HEK293 (cell line): Measurements from ENCODE around the gene SLC22A31.

ENCODE experiments used
- CTCF ChIA-PET: fragments of 350-600 bp; formaldehyde crosslinking; extraction: SDS; loops from one replicate; lab custom pipeline; 2021; ENCODE audit warnings: antibody characterized with exemption; lab: Yijun Ruan, JAX
- POLR2A ChIA-PET: fragments of 300-600 bp; formaldehyde crosslinking; extraction: SDS; loops from one replicate; lab custom pipeline; 2020; ENCODE audit warnings: antibody characterized with exemption, inconsistent platforms; lab: Yijun Ruan, JAX
- H3K27ac ChIP-seq: fragments of 200-500 bp; sonication (Bioruptor generic); 2 replicates; pipeline ENCODE4 v1.5.1; 2014; ENCODE audit warnings: low read depth, low read length, control low read depth, inconsistent platforms; ENCODE audit errors: extremely low read depth
- H3K36me3 ChIP-seq, 2 experiments: fragments of 200-500 bp in 1 of 2; sonication (Bioruptor generic) in 1 of 2; 1 replicate in 1 of 2; 2 replicates in 1 of 2; pipeline ENCODE4 v1.5.1; 2014 to 2017; ENCODE audit warnings: inconsistent platforms in 2 of 2, low read length in 2 of 2; ENCODE audit not compliant: control insufficient read depth in 2 of 2, insufficient read depth in 1 of 2
- H3K4me1 ChIP-seq: fragments of 200-500 bp; sonication (Bioruptor generic); 2 replicates; pipeline ENCODE4 v1.5.1; 2014; ENCODE audit warnings: mild to moderate bottlenecking, low read length, inconsistent platforms; ENCODE audit not compliant: control insufficient read depth, insufficient read depth
- H3K4me3 ChIP-seq: 2 replicates; pipeline ENCODE4 v1.5.1; 2011; ENCODE audit warnings: low read depth, mild to moderate bottlenecking, control low read depth, low read length, moderate library complexity
- H3K9me3 ChIP-seq: fragments of 200-500 bp; sonication (Bioruptor generic); 2 replicates; pipeline ENCODE4 v1.5.1; 2014; ENCODE audit warnings: low read depth, low read length, inconsistent platforms; ENCODE audit not compliant: control insufficient read depth, insufficient read depth
- HOXA7 ChIP-seq: sonication (generic); formaldehyde crosslinking; IDR thresholded peaks from 2 replicates; pipeline ENCODE4 v1.8.1; 2022; ENCODE audit warnings: missing genetic modification reagents, borderline replicate concordance
- KLF8 ChIP-seq: fragments of 450-650 bp; formaldehyde crosslinking; IDR thresholded peaks from 2 replicates; pipeline ENCODE4 v1.5.1; 2016; ENCODE audit warnings: missing biosample characterization, missing genetic modification characterization
- MYNN ChIP-seq: fragments of 450-650 bp; formaldehyde crosslinking; IDR thresholded peaks from 2 replicates; pipeline ENCODE4 v1.5.1; 2016; ENCODE audit warnings: missing biosample characterization, missing genetic modification characterization, borderline replicate concordance
- SALL2 ChIP-seq: fragments of 450-650 bp; formaldehyde crosslinking; IDR thresholded peaks from 2 replicates; pipeline ENCODE4 v1.5.0; 2017; ENCODE audit warnings: missing biosample characterization, mild to moderate bottlenecking, missing genetic modification characterization, borderline replicate concordance
- SP3 ChIP-seq: fragments of 450-650 bp; formaldehyde crosslinking; IDR thresholded peaks from 2 replicates; pipeline ENCODE4 v1.5.1; 2016; ENCODE audit warnings: missing biosample characterization, missing genetic modification characterization
- ZNF114 ChIP-seq: fragments of 450-650 bp; formaldehyde crosslinking; IDR thresholded peaks from 2 replicates; pipeline ENCODE4 v1.5.0; 2017; ENCODE audit warnings: missing biosample characterization, missing genetic modification characterization
- ZNF280D ChIP-seq: fragments of 450-650 bp; formaldehyde crosslinking; IDR thresholded peaks from 2 replicates; pipeline ENCODE4 v1.5.1; 2016; ENCODE audit warnings: missing biosample characterization, missing genetic modification characterization
- ZNF354C ChIP-seq: fragments of 450-650 bp; formaldehyde crosslinking; IDR thresholded peaks from 2 replicates; pipeline ENCODE4 v1.5.1; 2016; ENCODE audit warnings: missing biosample characterization, missing genetic modification characterization, low read depth, borderline replicate concordance
- ZNF473 ChIP-seq: fragments of 450-650 bp; formaldehyde crosslinking; IDR thresholded peaks from 2 replicates; pipeline ENCODE4 v1.5.1; 2017; ENCODE audit warnings: missing biosample characterization, missing genetic modification characterization
- ZNF510 ChIP-seq: fragments of 450-650 bp; formaldehyde crosslinking; IDR thresholded peaks from 2 replicates; pipeline ENCODE4 v1.5.1; 2018; ENCODE audit warnings: mild to moderate bottlenecking, missing genetic modification characterization, missing biosample characterization; ENCODE audit not compliant: insufficient replicate concordance
- ZNF514 ChIP-seq: fragments of 450-650 bp; formaldehyde crosslinking; IDR thresholded peaks from 2 replicates; pipeline ENCODE4 v1.5.1; 2016; ENCODE audit warnings: missing biosample characterization, missing genetic modification characterization
- ZNF518A ChIP-seq: fragments of 450-650 bp; formaldehyde crosslinking; conservative IDR thresholded peaks from 2 replicates; pipeline ENCODE4 v1.5.1; 2016; ENCODE audit warnings: low read depth, missing biosample characterization, missing genetic modification characterization
- ZNF629 ChIP-seq: fragments of 450-650 bp; formaldehyde crosslinking; IDR thresholded peaks from 2 replicates; pipeline ENCODE4 v1.5.1; 2017; ENCODE audit warnings: missing biosample characterization, missing genetic modification characterization
- ZNF670 ChIP-seq: fragments of 450-650 bp; formaldehyde crosslinking; IDR thresholded peaks from 2 replicates; pipeline ENCODE4 v1.5.1; 2016; ENCODE audit warnings: missing biosample characterization, missing genetic modification characterization, low read depth
- ZNF707 ChIP-seq: fragments of 450-650 bp; formaldehyde crosslinking; IDR thresholded peaks from 2 replicates; pipeline ENCODE4 v1.5.1; 2016; ENCODE audit warnings: missing biosample characterization, missing genetic modification characterization
- ZNF837 ChIP-seq: fragments of 450-650 bp; formaldehyde crosslinking; IDR thresholded peaks from 2 replicates; pipeline ENCODE4 v1.5.1; 2016; ENCODE audit warnings: missing biosample characterization, missing genetic modification characterization
- TF ChIP-seq, protein P1 (sequence below): fragments of 450-650 bp; formaldehyde crosslinking; IDR thresholded peaks from 2 replicates; pipeline ENCODE4 v1.5.1; 2016; ENCODE audit warnings: missing biosample characterization, missing genetic modification characterization
- TF ChIP-seq, protein P2 (sequence below): fragments of 450-650 bp; formaldehyde crosslinking; IDR thresholded peaks from 2 replicates; pipeline ENCODE4 v1.5.1; 2017; ENCODE audit warnings: missing biosample characterization, missing genetic modification characterization
- TF ChIP-seq, protein P3 (sequence below): fragments of 450-650 bp; formaldehyde crosslinking; IDR thresholded peaks from 2 replicates; pipeline ENCODE4 v1.5.1; 2017; ENCODE audit warnings: missing biosample characterization, missing genetic modification characterization
- TF ChIP-seq, protein P4 (sequence below): fragments of 450-650 bp; formaldehyde crosslinking; optimal IDR thresholded peaks from 2 replicates; pipeline ENCODE3; 2016; ENCODE audit warnings: missing biosample characterization, mild to moderate bottlenecking, missing genetic modification characterization

Gene SLC22A31

DNA sequence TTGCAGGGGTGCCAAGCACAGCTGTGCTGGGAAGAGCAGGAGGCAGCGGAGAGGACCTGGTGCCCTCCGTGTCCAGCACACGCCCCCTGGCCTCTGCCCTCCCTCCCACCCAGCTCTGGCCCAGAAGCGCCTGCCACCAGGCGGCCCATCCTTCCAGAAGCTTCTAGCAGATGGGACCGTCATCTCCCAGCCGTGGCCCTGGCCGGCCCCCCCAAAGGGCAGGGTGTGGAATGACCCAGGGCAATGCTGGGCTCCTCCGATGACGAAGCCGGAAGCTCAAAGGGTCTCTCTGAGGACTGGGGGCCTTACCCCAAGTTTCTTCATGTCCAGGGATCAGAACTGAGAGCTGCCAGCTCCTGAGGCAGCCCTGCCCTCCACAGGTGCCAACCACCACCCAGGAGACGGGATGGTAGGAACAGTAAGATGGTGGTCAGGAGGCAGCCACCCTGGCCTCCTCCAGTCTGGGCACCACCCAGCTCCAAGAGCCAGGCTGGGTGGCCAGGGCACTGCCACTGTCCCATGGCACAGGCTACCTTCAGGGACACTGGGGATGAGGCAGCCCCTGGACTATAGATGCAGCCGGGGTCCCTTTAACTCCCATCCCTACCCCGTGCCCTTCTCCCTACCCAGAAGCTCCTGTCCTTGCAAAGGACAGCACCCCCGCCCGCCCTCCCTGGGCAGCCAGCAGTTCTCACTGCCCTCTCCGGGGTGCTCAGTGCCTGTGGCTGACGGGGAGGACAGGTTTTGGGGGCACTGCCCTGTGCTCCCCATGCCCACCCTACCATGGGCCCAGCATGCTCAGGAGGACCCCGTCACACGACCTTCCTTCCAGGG is 35.3 kb downstream of the SLC22A31 start:
- no peaks in the 10 kb centered on the region for H3K36me3 ChIP-seq
- CTCF ChIA-PET: interaction anchor here (1.5 kb wide), 1 partner anchor 9 kb away, joined by 4 read pairs; no protein-coding TSS in a partner anchor
- POLR2A ChIA-PET: interaction anchor here (0.6 kb wide), 1 partner anchor 147 kb away, joined by 3 read pairs; no protein-coding TSS in a partner anchor
- H3K4me1 ChIP-seq: no peaks in the 10 kb centered on the region; the same call in 1 of the 2 replicates
- H3K9me3 ChIP-seq: no peaks in the 10 kb centered on the region
- H3K27ac ChIP-seq: no peak overlapping the region
- H3K4me3 ChIP-seq: no peak overlapping the region
- TF ChIP-seq SALL2 (tag by site-specific recombination) (no peak), ZNF280D (no peak), ZNF114 (no peak), ZNF670 (tag by site-specific recombination) (no peak), MYNN (tag by site-specific recombination) (no peak), ZNF518A (tag by site-specific recombination) (no peak), ZNF510 (tag by site-specific recombination) (no peak), HOXA7 (no peak), ZNF354C (no peak), ZNF514 (no peak), KLF8 (no peak)
- TF ChIP-seq, protein P1, sequence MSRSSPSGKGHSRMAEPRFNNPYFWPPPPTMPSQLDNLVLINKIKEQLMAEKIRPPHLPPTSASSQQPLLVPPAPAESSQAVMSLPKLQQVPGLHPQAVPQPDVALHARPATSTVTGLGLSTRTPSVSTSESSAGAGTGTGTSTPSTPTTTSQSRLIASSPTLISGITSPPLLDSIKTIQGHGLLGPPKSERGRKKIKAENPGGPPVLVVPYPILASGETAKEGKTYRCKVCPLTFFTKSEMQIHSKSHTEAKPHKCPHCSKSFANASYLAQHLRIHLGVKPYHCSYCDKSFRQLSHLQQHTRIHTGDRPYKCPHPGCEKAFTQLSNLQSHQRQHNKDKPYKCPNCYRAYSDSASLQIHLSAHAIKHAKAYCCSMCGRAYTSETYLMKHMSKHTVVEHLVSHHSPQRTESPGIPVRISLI (tag by site-specific recombination): no peak
- TF ChIP-seq, all 188 proteins: peak for 0

DNA sequence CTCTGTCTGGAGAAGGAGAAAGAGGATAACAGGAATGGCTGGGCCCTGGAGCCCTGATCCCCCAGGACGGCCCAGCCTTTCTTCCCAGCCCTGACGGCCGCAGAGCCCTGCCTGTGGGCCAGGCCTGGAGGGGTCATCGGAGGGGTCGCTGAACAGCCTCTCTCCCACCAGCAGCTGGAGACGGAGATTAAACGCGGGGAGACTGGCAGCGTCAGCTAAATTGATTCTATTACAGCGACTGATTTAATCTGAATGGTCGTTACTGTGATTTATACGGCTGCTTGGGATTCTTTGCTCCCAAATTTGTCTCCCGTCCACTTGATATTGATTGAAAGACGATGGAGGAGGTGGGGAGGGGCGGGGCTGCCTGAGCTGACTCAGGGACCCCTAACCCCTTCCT is 35.9 kb downstream of the SLC22A31 start:
- POLR2A ChIA-PET: no interaction called here
- H3K27ac ChIP-seq: no peak overlapping the region
- H3K4me1 ChIP-seq: no peaks in the 10 kb centered on the region; the same call in 1 of the 2 replicates
- H3K4me3 ChIP-seq: no peak overlapping the region
- CTCF ChIA-PET: interaction anchor here (0.6 to 1.5 kb wide), 2 partner anchors 8 to 719 kb away, joined by 3 to 4 read pairs; no protein-coding TSS in a partner anchor
- H3K9me3 ChIP-seq: no peaks in the 10 kb centered on the region
- H3K36me3 ChIP-seq: no peaks in the 10 kb centered on the region
- TF ChIP-seq, protein P2, sequence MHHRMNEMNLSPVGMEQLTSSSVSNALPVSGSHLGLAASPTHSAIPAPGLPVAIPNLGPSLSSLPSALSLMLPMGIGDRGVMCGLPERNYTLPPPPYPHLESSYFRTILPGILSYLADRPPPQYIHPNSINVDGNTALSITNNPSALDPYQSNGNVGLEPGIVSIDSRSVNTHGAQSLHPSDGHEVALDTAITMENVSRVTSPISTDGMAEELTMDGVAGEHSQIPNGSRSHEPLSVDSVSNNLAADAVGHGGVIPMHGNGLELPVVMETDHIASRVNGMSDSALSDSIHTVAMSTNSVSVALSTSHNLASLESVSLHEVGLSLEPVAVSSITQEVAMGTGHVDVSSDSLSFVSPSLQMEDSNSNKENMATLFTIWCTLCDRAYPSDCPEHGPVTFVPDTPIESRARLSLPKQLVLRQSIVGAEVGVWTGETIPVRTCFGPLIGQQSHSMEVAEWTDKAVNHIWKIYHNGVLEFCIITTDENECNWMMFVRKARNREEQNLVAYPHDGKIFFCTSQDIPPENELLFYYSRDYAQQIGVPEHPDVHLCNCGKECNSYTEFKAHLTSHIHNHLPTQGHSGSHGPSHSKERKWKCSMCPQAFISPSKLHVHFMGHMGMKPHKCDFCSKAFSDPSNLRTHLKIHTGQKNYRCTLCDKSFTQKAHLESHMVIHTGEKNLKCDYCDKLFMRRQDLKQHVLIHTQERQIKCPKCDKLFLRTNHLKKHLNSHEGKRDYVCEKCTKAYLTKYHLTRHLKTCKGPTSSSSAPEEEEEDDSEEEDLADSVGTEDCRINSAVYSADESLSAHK (tag by site-specific recombination): no peak
- TF ChIP-seq ZNF837 (no peak), ZNF707 (tag by site-specific recombination) (no peak), SP3 (tag by site-specific recombination) (no peak), ZNF473 (no peak), ZNF629 (tag by site-specific recombination) (no peak)
- TF ChIP-seq, protein P3, sequence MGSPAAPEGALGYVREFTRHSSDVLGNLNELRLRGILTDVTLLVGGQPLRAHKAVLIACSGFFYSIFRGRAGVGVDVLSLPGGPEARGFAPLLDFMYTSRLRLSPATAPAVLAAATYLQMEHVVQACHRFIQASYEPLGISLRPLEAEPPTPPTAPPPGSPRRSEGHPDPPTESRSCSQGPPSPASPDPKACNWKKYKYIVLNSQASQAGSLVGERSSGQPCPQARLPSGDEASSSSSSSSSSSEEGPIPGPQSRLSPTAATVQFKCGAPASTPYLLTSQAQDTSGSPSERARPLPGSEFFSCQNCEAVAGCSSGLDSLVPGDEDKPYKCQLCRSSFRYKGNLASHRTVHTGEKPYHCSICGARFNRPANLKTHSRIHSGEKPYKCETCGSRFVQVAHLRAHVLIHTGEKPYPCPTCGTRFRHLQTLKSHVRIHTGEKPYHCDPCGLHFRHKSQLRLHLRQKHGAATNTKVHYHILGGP (tag by site-specific recombination): no peak
- TF ChIP-seq, protein P4, sequence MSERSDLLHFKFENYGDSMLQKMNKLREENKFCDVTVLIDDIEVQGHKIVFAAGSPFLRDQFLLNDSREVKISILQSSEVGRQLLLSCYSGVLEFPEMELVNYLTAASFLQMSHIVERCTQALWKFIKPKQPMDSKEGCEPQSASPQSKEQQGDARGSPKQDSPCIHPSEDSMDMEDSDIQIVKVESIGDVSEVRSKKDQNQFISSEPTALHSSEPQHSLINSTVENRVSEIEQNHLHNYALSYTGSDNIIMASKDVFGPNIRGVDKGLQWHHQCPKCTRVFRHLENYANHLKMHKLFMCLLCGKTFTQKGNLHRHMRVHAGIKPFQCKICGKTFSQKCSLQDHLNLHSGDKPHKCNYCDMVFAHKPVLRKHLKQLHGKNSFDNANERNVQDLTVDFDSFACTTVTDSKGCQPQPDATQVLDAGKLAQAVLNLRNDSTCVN (tag by site-specific recombination): no peak
